DND-41 (cell line): ENCODE data around the gene HEXIM1.

ENCODE experiments used
- EZH2 ChIP-seq: IDR thresholded peaks from 3 replicates; pipeline ENCODE4 v1.6.1; 2012; ENCODE audit warnings: borderline replicate concordance, low read depth, mild to moderate bottlenecking, moderate library complexity, low read length, inconsistent platforms; ENCODE audit not compliant: severe bottlenecking
- TF ChIP-seq, protein P1 (sequence below): IDR thresholded peaks from 2 replicates; pipeline ENCODE4 v1.5.1; 2012; ENCODE audit warnings: borderline replicate concordance, low read length, moderate library complexity, mild to moderate bottlenecking; ENCODE audit not compliant: poor library complexity, severe bottlenecking; ENCODE audit errors: extremely low read depth

DNA sequence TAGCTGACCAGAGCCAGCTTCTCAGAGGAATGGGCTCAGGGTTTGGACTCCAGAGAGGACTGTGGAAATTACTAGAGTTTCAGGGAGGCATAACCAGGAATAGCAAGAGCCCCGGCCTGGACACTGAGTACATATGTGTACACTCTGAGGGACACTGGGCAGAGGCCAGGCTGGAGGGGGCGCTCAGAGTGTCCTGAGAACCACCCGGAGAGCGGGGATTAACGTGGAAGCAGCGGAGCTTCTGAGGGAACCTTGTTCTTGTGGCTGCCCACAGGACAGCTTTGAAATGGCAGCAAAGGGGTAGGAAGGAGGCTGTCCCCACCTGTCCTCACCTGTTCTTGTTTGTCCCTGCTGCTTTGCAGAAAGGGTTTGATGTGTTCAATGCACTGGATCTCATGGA is 43.8 kb upstream of the HEXIM1 start:
- TF ChIP-seq, protein P1, sequence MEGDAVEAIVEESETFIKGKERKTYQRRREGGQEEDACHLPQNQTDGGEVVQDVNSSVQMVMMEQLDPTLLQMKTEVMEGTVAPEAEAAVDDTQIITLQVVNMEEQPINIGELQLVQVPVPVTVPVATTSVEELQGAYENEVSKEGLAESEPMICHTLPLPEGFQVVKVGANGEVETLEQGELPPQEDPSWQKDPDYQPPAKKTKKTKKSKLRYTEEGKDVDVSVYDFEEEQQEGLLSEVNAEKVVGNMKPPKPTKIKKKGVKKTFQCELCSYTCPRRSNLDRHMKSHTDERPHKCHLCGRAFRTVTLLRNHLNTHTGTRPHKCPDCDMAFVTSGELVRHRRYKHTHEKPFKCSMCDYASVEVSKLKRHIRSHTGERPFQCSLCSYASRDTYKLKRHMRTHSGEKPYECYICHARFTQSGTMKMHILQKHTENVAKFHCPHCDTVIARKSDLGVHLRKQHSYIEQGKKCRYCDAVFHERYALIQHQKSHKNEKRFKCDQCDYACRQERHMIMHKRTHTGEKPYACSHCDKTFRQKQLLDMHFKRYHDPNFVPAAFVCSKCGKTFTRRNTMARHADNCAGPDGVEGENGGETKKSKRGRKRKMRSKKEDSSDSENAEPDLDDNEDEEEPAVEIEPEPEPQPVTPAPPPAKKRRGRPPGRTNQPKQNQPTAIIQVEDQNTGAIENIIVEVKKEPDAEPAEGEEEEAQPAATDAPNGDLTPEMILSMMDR = no peak
- no peak for TF ChIP-seq EZH2
